Measurements from ENCODE around the gene CNTF. TPM values are rescaled to one million over a fixed set of nuclear protein-coding genes. Genes with fewer than 3 reads are reported as not detected.

The CNTF gene
- total RNA-seq, 1 experiment from 2014 or later, result 1.6 TPM

GRCh38 chr11:58578635-58579191, 43.8 kb upstream of the CNTF start, which contains the start of gene ZFP91:
ZFP91 (plus strand) TSS chr11:58579063; CDS start chr11:58579282, 219 bp downstream.
- Mint-ChIP-seq H3K4me1 (peaks cover 38% of the 10 kb centered on the region), H3K27ac (peak within 1 kb of the TSS; percentile 100), H3K4me3 (peak within 1 kb of the TSS; percentile 96), H3K36me3 (peaks cover 2% of the 10 kb centered on the region; the same call in 1 of the 2 replicates), H3K9me3 (no peaks in the 10 kb centered on the region), H3K27me3 (ENCODE audit: low read depth) (no peaks in the 10 kb centered on the region)
- POLR2A ChIA-PET, result interaction anchor here (0.6 kb wide), 2 partner anchors 327 to 1121 kb away, joined by 3 read pairs; no protein-coding TSS in a partner anchor
- ATAC-seq (peak; percentile 70), DNase-seq (ENCODE audit: low spot score) (peak; percentile 94)
- TF ChIP-seq, protein P1, sequence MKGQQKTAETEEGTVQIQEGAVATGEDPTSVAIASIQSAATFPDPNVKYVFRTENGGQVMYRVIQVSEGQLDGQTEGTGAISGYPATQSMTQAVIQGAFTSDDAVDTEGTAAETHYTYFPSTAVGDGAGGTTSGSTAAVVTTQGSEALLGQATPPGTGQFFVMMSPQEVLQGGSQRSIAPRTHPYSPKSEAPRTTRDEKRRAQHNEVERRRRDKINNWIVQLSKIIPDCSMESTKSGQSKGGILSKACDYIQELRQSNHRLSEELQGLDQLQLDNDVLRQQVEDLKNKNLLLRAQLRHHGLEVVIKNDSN (CRISPR knock-in tag; IDR thresholded peaks at IDR 0.05), result no peak
- peak; percentile 75; the same call in 1 of the 2 replicates for TF ChIP-seq ESRRA (CRISPR knock-in tag; IDR thresholded peaks at IDR 0.05; ENCODE audit: borderline replicate concordance)
- TF ChIP-seq, protein P2, sequence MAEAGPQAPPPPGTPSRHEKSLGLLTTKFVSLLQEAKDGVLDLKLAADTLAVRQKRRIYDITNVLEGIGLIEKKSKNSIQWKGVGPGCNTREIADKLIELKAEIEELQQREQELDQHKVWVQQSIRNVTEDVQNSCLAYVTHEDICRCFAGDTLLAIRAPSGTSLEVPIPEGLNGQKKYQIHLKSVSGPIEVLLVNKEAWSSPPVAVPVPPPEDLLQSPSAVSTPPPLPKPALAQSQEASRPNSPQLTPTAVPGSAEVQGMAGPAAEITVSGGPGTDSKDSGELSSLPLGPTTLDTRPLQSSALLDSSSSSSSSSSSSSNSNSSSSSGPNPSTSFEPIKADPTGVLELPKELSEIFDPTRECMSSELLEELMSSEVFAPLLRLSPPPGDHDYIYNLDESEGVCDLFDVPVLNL (CRISPR knock-in tag; IDR thresholded peaks at IDR 0.05; ENCODE audit: borderline replicate concordance, low read depth), result 0 out of 2 replicates have a peak, but pooled peaks have one; percentile 42
- CTCF ChIA-PET, result interaction anchor here (1.8 to 3.9 kb wide), 3 partner anchors 11 to 480 kb away, joined by 6 to 37 read pairs (median 9); no protein-coding TSS in a partner anchor

DNA sequence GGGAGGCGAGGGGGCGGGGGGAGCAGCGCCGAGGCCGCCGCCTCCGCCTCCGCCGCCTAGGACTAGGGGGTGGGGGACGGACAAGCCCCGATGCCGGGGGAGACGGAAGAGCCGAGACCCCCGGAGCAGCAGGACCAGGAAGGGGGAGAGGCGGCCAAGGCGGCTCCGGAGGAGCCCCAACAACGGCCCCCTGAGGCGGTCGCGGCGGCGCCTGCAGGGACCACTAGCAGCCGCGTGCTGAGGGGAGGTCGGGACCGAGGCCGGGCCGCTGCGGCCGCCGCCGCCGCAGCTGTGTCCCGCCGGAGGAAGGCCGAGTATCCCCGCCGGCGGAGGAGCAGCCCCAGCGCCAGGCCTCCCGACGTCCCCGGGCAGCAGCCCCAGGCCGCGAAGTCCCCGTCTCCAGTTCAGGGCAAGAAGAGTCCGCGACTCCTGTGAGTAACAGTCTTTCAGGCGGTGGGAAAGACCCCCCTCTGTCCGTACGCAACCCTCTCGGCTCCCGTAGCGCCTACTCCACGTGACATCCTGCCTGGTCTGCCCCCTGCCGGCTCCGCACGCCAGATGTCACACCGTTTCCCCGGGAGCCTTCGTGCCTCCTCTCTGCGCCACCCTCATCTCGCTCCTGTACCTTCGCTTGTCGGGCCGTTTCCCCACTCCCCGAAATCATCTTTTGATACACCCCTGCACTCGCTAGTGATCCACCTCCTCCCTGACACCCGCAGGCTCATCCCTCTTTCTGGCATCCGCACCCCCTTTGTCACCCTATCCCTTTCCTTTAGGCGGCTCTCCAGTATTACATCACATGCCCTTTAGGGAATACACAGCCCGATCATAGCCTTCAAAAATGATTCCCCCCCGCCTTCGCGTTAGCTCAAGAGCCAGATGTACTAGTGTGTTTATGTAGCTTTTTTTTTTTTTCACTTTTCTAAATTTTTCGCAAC, 43.0 kb upstream of the CNTF start:
- ATAC-seq (peak; percentile 13), DNase-seq (ENCODE audit: low spot score) (peak; percentile 83)
- peaks cover 38% of the 10 kb centered on the region for H3K4me1 Mint-ChIP-seq
- ChIA-PET CTCF (interaction anchor here (3.9 kb wide), 1 partner anchor 12 kb away, joined by 37 read pairs; no protein-coding TSS in a partner anchor), POLR2A (no interaction called here)
- H3K9me3 Mint-ChIP-seq, result no peaks in the 10 kb centered on the region
- H3K27ac Mint-ChIP-seq, result peak overlapping the region; percentile 98
- H3K4me3 Mint-ChIP-seq, result peak overlapping the region; percentile 96
- H3K27me3 Mint-ChIP-seq (ENCODE audit: low read depth), result no peaks in the 10 kb centered on the region
- peaks cover 2% of the 10 kb centered on the region; the same call in 1 of the 2 replicates for H3K36me3 Mint-ChIP-seq
- TF ChIP-seq CREB1 (CRISPR knock-in tag; IDR thresholded peaks at IDR 0.05) (0 out of 2 replicates have a peak, but pooled peaks have one; percentile 34), ZNF396 (CRISPR knock-in tag; IDR thresholded peaks at IDR 0.05; ENCODE audit: borderline replicate concordance) (no peak), FOXK1 (CRISPR knock-in tag; IDR thresholded peaks at IDR 0.05) (peak; percentile 16; the same call in 1 of the 2 replicates), NFATC4 (CRISPR knock-in tag; IDR thresholded peaks at IDR 0.05) (0 out of 2 replicates have a peak, but pooled peaks have one; percentile 52), TEAD4 (CRISPR knock-in tag; IDR thresholded peaks at IDR 0.05) (0 out of 2 replicates have a peak, but pooled peaks have one; percentile 13), IRF2 (CRISPR knock-in tag; IDR thresholded peaks at IDR 0.05; ENCODE audit: borderline replicate concordance, low read depth) (no peak), TCF7 (CRISPR knock-in tag; IDR thresholded peaks at IDR 0.05; ENCODE audit: low read depth) (no peak), ESRRA (CRISPR knock-in tag; IDR thresholded peaks at IDR 0.05; ENCODE audit: borderline replicate concordance) (no peak), ZNF263 (CRISPR knock-in tag; IDR thresholded peaks at IDR 0.05; ENCODE audit: low read depth) (peak; percentile 73), NR2C2 (CRISPR knock-in tag; IDR thresholded peaks at IDR 0.05) (no peak), ZNF512 (CRISPR knock-in tag; IDR thresholded peaks at IDR 0.05; ENCODE audit: borderline replicate concordance) (no peak), FOXP1 (CRISPR knock-in tag; IDR thresholded peaks at IDR 0.05; ENCODE audit: borderline replicate concordance) (peak; percentile 73; the same call in 1 of the 2 replicates), NFE2L1 (CRISPR knock-in tag; IDR thresholded peaks at IDR 0.05) (0 out of 2 replicates have a peak, but pooled peaks have one; percentile 59), GABPB1 (CRISPR knock-in tag; IDR thresholded peaks at IDR 0.05) (peak; percentile 75), ZNF317 (CRISPR knock-in tag; IDR thresholded peaks at IDR 0.05; ENCODE audit: borderline replicate concordance, low read depth) (0 out of 2 replicates have a peak, but pooled peaks have one; percentile 9)
- TF ChIP-seq, protein P3, sequence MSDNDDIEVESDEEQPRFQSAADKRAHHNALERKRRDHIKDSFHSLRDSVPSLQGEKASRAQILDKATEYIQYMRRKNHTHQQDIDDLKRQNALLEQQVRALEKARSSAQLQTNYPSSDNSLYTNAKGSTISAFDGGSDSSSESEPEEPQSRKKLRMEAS (CRISPR knock-in tag; IDR thresholded peaks at IDR 0.05), result peak; percentile 89
- TF ChIP-seq, protein P4, sequence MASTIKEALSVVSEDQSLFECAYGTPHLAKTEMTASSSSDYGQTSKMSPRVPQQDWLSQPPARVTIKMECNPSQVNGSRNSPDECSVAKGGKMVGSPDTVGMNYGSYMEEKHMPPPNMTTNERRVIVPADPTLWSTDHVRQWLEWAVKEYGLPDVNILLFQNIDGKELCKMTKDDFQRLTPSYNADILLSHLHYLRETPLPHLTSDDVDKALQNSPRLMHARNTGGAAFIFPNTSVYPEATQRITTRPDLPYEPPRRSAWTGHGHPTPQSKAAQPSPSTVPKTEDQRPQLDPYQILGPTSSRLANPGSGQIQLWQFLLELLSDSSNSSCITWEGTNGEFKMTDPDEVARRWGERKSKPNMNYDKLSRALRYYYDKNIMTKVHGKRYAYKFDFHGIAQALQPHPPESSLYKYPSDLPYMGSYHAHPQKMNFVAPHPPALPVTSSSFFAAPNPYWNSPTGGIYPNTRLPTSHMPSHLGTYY (CRISPR knock-in tag; IDR thresholded peaks at IDR 0.05), result no peak
- TF ChIP-seq, protein P5, sequence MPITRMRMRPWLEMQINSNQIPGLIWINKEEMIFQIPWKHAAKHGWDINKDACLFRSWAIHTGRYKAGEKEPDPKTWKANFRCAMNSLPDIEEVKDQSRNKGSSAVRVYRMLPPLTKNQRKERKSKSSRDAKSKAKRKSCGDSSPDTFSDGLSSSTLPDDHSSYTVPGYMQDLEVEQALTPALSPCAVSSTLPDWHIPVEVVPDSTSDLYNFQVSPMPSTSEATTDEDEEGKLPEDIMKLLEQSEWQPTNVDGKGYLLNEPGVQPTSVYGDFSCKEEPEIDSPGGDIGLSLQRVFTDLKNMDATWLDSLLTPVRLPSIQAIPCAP (CRISPR knock-in tag; IDR thresholded peaks at IDR 0.05), result 0 out of 2 replicates have a peak, but pooled peaks have one; percentile 44
- TF ChIP-seq, protein P6, sequence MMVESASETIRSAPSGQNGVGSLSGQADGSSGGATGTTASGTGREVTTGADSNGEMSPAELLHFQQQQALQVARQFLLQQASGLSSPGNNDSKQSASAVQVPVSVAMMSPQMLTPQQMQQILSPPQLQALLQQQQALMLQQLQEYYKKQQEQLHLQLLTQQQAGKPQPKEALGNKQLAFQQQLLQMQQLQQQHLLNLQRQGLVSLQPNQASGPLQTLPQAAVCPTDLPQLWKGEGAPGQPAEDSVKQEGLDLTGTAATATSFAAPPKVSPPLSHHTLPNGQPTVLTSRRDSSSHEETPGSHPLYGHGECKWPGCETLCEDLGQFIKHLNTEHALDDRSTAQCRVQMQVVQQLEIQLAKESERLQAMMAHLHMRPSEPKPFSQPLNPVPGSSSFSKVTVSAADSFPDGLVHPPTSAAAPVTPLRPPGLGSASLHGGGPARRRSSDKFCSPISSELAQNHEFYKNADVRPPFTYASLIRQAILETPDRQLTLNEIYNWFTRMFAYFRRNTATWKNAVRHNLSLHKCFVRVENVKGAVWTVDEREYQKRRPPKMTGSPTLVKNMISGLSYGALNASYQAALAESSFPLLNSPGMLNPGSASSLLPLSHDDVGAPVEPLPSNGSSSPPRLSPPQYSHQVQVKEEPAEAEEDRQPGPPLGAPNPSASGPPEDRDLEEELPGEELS (CRISPR knock-in tag; IDR thresholded peaks at IDR 0.05), result peak; percentile 87; the same call in 1 of the 2 replicates
- TF ChIP-seq, protein P2 (CRISPR knock-in tag; IDR thresholded peaks at IDR 0.05; ENCODE audit: borderline replicate concordance, low read depth), result 0 out of 2 replicates have a peak, but pooled peaks have one; percentile 36
